A673 (cell line): ENCODE data around the gene XRCC4. TPM values are rescaled to one million over a fixed set of nuclear protein-coding genes. Genes with fewer than 3 reads are reported as not detected.

Experiments
- BruUV-seq: library from RNA; stranded (reverse); fragments of 400-500 nt; replicated peaks from 2 replicates; lab custom pipeline; 2021; lab: Mats Ljungman, UMichigan
- CTCF ChIA-PET: fragments of 300-600 bp; sonication (Branson Sonifier 250); formaldehyde crosslinking; loops from one replicate; lab custom pipeline; 2022; ENCODE audit warnings: antibody characterized with exemption; lab: Charles Lee
- POLR2A ChIA-PET: fragments of 300-600 bp; sonication (Branson Sonifier 250); formaldehyde crosslinking; loops from one replicate; lab custom pipeline; 2022; ENCODE audit warnings: antibody characterized with exemption; ENCODE audit not compliant: low non-redundant PET; lab: Charles Lee
- DNase-seq: peaks from one replicate; pipeline ENCODE4 v3.0.0-alpha.2; 2015; ENCODE audit warnings: low spot score
- H3K27ac ChIP-seq: fragments of 200-600 bp; sonication (generic); 2 replicates; pipeline ENCODE4 v1.5.1; 2016; ENCODE audit warnings: mixed run types, low read depth, mild to moderate bottlenecking, mixed read lengths, antibody characterized with exemption, low read length; ENCODE audit not compliant: poor library complexity, severe bottlenecking
- H3K27me3 ChIP-seq: fragments of 200-600 bp; sonication (generic); replicated peaks from 2 replicates; pipeline ENCODE4 v1.6.1; 2017; ENCODE audit warnings: mixed run types, low read depth, mild to moderate bottlenecking, mixed read lengths, antibody characterized with exemption, low read length; ENCODE audit not compliant: insufficient read depth, poor library complexity
- H3K36me3 ChIP-seq: fragments of 200-600 bp; sonication (generic); 2 replicates; pipeline ENCODE4 v1.6.1; 2016; ENCODE audit warnings: mixed run types, mild to moderate bottlenecking, mixed read lengths, antibody characterized with exemption, low read length; ENCODE audit not compliant: insufficient read depth, poor library complexity, severe bottlenecking
- H3K4me1 ChIP-seq: fragments of 200-600 bp; sonication (generic); 2 replicates; pipeline ENCODE4 v1.6.1; 2017; ENCODE audit warnings: mixed run types, mild to moderate bottlenecking, mixed read lengths, antibody characterized with exemption, low read length; ENCODE audit not compliant: insufficient read depth, poor library complexity, severe bottlenecking
- H3K4me3 ChIP-seq: fragments of 200-600 bp; sonication (generic); 2 replicates; pipeline ENCODE4 v1.5.1; 2016; ENCODE audit warnings: low read depth, mixed run types, mild to moderate bottlenecking, mixed read lengths, low read length; ENCODE audit not compliant: poor library complexity, severe bottlenecking
- H3K9me3 ChIP-seq: fragments of 200-600 bp; sonication (generic); 2 replicates; pipeline ENCODE4 v1.6.1; 2016; ENCODE audit warnings: mixed run types, low read depth, mild to moderate bottlenecking, mixed read lengths, antibody characterized with exemption, low read length; ENCODE audit not compliant: poor library complexity, severe bottlenecking
- CTCF ChIP-seq: fragments of 300-800, 200-600 bp; sonication (generic); conservative IDR thresholded peaks from 2 replicates; pipeline ENCODE4 v1.5.1; 2017; ENCODE audit warnings: low read depth, mild to moderate bottlenecking, antibody characterized with exemption, low read length, moderate library complexity, mixed read lengths
- EZH2 ChIP-seq: fragments of 200-600 bp; sonication (generic); IDR thresholded peaks from 2 replicates; pipeline ENCODE4 v1.6.1; 2017; ENCODE audit warnings: borderline replicate concordance, low read depth, mild to moderate bottlenecking, mixed read lengths, antibody characterized with exemption, low read length; ENCODE audit not compliant: poor library complexity, severe bottlenecking
- intact Hi-C: fragments of 100-400 bp; cut with micrococcal nuclease; formaldehyde crosslinking; loops from one replicate; pipeline ENCODE4 v1.10.0; 2022; ENCODE audit not compliant: unreplicated experiment
- total RNA-seq: library from RNA; stranded (reverse); gene quantifications from 2 replicates; pipeline ENCODE4 v1.2.3, GENCODE V29; 2021

XRCC4 gene
- total RNA-seq, 1 experiment from 2014 or later, result 8.1 TPM

GRCh38 chr5:83385812-83386211, 308.5 kb downstream of the XRCC4 start:
- no peaks in the 10 kb centered on the region for H3K27me3 ChIP-seq
- intact Hi-C loops, result no loop called here
- no peak overlapping the region for H3K27ac ChIP-seq
- no peak for TF ChIP-seq EZH2
- TF ChIP-seq CTCF, result no peak
- DNase-seq, result no peak
- BruUV-seq, result no TSS peak
- H3K9me3 ChIP-seq, result no peaks in the 10 kb centered on the region
- H3K4me3 ChIP-seq, result no peak overlapping the region
- H3K36me3 ChIP-seq, result no peaks in the 10 kb centered on the region
- CTCF ChIA-PET, result no interaction called here
- no peaks in the 10 kb centered on the region for H3K4me1 ChIP-seq
- POLR2A ChIA-PET, result no interaction called here

- H3K4me3 ChIP-seq, result no peak overlapping the region
- no peak for TF ChIP-seq EZH2
- no peak for TF ChIP-seq CTCF
- CTCF ChIA-PET, result no interaction called here
- intact Hi-C loops, result no loop called here
- DNase-seq, result no peak
- no peaks in the 10 kb centered on the region for H3K4me1 ChIP-seq
- H3K36me3 ChIP-seq, result no peaks in the 10 kb centered on the region
- no TSS peak for BruUV-seq
- POLR2A ChIA-PET, result interaction anchor here (0.6 kb wide), 1 partner anchor 873 kb away, joined by 3 read pairs; no protein-coding TSS in a partner anchor
- no peaks in the 10 kb centered on the region for H3K27me3 ChIP-seq
- H3K27ac ChIP-seq, result no peak overlapping the region
- H3K9me3 ChIP-seq, result no peaks in the 10 kb centered on the region
Measured at GRCh38 chr5:83387041-83387440, 309.7 kb downstream of the XRCC4 start.

GRCh38 chr5:83388608-83389007, 311.3 kb downstream of the XRCC4 start:
- Histone ChIP-seq H3K4me1 (no peaks in the 10 kb centered on the region), H3K36me3 (no peaks in the 10 kb centered on the region), H3K4me3 (no peak overlapping the region), H3K9me3 (no peaks in the 10 kb centered on the region), H3K27ac (no peak overlapping the region), H3K27me3 (no peaks in the 10 kb centered on the region)
- DNase-seq, result no peak
- TF ChIP-seq EZH2 (no peak), CTCF (no peak)
- POLR2A ChIA-PET, result no interaction called here
- CTCF ChIA-PET, result no interaction called here
- BruUV-seq, result no TSS peak
- intact Hi-C loops, result no loop called here
